ENCODE results near the gene ENOX2. TPM values are rescaled to one million over a fixed set of nuclear protein-coding genes. Genes with fewer than 3 reads are reported as not detected.

The ENOX2 gene
- total RNA-seq, 1 experiment from 2014 or later, result 12.9 TPM

- DNase-seq (ENCODE audit: low read depth, low spot score) (no peak), ATAC-seq (no peak)
- Histone ChIP-seq H3K4me3 (replicated peaks in 1 of 2; ENCODE audit: low read depth in 1 of 2, low read length in 2 of 2) (no peak overlapping the region), H3K36me3 (ENCODE audit: control insufficient read depth in 1 of 2, insufficient read depth in 2 of 2, low read length in 2 of 2) (no peaks in the 10 kb centered on the region), H3K4me2 (ENCODE audit: low read length) (no peak overlapping the region), H3K9me2 (ENCODE audit: insufficient read depth) (no peaks in the 10 kb centered on the region), H3K27ac (ENCODE audit: low read depth, low read length) (no peak overlapping the region), H3K4me1 (ENCODE audit: control insufficient read depth in 1 of 2, insufficient read depth in 2 of 2, low read length in 2 of 2) (no peaks in the 10 kb centered on the region), H3K79me2 (ENCODE audit: insufficient read depth, low read length) (no peaks in the 10 kb centered on the region), H3K9me3 (ENCODE audit: control insufficient read depth in 1 of 2, insufficient read depth in 1 of 2, low read depth in 1 of 2, low read length in 2 of 2) (no peaks in the 10 kb centered on the region), H3K9ac (ENCODE audit: low read length) (no peak overlapping the region), H4K20me1 (ENCODE audit: insufficient read depth) (no peaks in the 10 kb centered on the region), H2AFZ (ENCODE audit: low read depth, low read length, poor library complexity, severe bottlenecking) (no peak overlapping the region), H3K27me3 (ENCODE audit: insufficient read depth, low read length) (no peaks in the 10 kb centered on the region)
- ChIA-PET RAD21 (ENCODE audit: low non-redundant PET in 1 of 2, low total read pairs in 2 of 2, uncharacterized antibody in 2 of 2, unreplicated experiment in 2 of 2) (no interaction called here), CTCF (no interaction called here), POLR2A (no interaction called here)
- TF ChIP-seq ZFX (IDR thresholded peaks at IDR 0.05) (no peak), JUND (IDR thresholded peaks at IDR 0.05) (no peak), YY1 (IDR thresholded peaks at IDR 0.05; ENCODE audit: extremely low read depth, insufficient replicate concordance, low read depth, low read length) (no peak), TCF7L2 (IDR thresholded peaks at IDR 0.05; ENCODE audit: borderline replicate concordance, extremely low read depth, insufficient read depth, insufficient read length) (no peak), FOSL1 (IDR thresholded peaks at IDR 0.05; ENCODE audit: low read depth) (no peak)
- TF ChIP-seq, protein P1, sequence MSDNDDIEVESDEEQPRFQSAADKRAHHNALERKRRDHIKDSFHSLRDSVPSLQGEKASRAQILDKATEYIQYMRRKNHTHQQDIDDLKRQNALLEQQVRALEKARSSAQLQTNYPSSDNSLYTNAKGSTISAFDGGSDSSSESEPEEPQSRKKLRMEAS (IDR thresholded peaks at IDR 0.05), result no peak
- TF ChIP-seq, protein P2, sequence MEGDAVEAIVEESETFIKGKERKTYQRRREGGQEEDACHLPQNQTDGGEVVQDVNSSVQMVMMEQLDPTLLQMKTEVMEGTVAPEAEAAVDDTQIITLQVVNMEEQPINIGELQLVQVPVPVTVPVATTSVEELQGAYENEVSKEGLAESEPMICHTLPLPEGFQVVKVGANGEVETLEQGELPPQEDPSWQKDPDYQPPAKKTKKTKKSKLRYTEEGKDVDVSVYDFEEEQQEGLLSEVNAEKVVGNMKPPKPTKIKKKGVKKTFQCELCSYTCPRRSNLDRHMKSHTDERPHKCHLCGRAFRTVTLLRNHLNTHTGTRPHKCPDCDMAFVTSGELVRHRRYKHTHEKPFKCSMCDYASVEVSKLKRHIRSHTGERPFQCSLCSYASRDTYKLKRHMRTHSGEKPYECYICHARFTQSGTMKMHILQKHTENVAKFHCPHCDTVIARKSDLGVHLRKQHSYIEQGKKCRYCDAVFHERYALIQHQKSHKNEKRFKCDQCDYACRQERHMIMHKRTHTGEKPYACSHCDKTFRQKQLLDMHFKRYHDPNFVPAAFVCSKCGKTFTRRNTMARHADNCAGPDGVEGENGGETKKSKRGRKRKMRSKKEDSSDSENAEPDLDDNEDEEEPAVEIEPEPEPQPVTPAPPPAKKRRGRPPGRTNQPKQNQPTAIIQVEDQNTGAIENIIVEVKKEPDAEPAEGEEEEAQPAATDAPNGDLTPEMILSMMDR (IDR thresholded peaks at IDR 0.05 in 2 of 3, conservative IDR thresholded peaks at IDR 0.05 in 1 of 3; ENCODE audit: borderline replicate concordance in 1 of 3, insufficient read depth in 1 of 3, low read depth in 2 of 3, low read length in 2 of 3), result no peak
- no TSS peak for BruUV-seq (replicated peaks)
- intact Hi-C loops (cut with micrococcal nuclease), result no loop called here
Measured at GRCh38 chrX:130669233-130669632, 233.8 kb downstream of the ENOX2 start.

DNA sequence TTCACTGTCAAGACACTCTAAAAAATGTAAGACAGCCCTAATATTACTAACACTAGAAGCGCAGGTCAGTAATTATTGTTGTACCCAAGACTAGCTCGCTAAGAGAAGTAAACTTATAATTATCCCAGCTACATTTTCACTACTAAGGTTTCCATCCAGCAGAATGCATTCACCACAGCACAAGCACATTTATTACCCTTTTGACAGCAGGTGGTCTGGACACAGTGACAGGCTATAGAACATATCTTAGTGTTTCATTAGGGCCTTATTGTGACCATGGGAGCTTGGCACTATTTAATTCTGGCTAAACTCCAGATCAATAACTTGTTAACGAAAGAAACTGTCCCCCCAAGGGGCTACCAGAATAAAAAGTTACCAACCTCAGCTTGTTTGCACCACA lies 237.7 kb downstream of the ENOX2 start:
- RAD21 ChIA-PET (ENCODE audit: low non-redundant PET in 1 of 2, low total read pairs in 2 of 2, uncharacterized antibody in 2 of 2, unreplicated experiment in 2 of 2), result no interaction called here
- no peak overlapping the region for H3K4me2 ChIP-seq (ENCODE audit: low read length)
- H3K9ac ChIP-seq (ENCODE audit: low read length), result no peak overlapping the region
- no peaks in the 10 kb centered on the region for H3K4me1 ChIP-seq (ENCODE audit: control insufficient read depth in 1 of 2, insufficient read depth in 2 of 2, low read length in 2 of 2)
- DNase-seq (ENCODE audit: low read depth, low spot score) (no peak), ATAC-seq (no peak)
- POLR2A ChIA-PET, result no interaction called here
- intact Hi-C loops (cut with micrococcal nuclease), result no loop called here
- H3K4me3 ChIP-seq (replicated peaks in 1 of 2; ENCODE audit: low read depth in 1 of 2, low read length in 2 of 2), result no peak overlapping the region
- H3K9me3 ChIP-seq (ENCODE audit: control insufficient read depth in 1 of 2, insufficient read depth in 1 of 2, low read depth in 1 of 2, low read length in 2 of 2), result no peaks in the 10 kb centered on the region
- no peaks in the 10 kb centered on the region for H3K79me2 ChIP-seq (ENCODE audit: insufficient read depth, low read length)
- CTCF ChIA-PET, result no interaction called here
- H2AFZ ChIP-seq (ENCODE audit: low read depth, low read length, poor library complexity, severe bottlenecking), result no peak overlapping the region
- H3K27me3 ChIP-seq (ENCODE audit: insufficient read depth, low read length), result no peaks in the 10 kb centered on the region
- H4K20me1 ChIP-seq (ENCODE audit: insufficient read depth), result no peaks in the 10 kb centered on the region
- H3K36me3 ChIP-seq (ENCODE audit: control insufficient read depth in 1 of 2, insufficient read depth in 2 of 2, low read length in 2 of 2), result no peaks in the 10 kb centered on the region
- no TSS peak for BruUV-seq (replicated peaks)
- H3K9me2 ChIP-seq (ENCODE audit: insufficient read depth), result no peaks in the 10 kb centered on the region
- no peak overlapping the region for H3K27ac ChIP-seq (ENCODE audit: low read depth, low read length)
- no peak for TF ChIP-seq ZFX (IDR thresholded peaks at IDR 0.05)
- no peak for TF ChIP-seq POLR2AphosphoS5 (IDR thresholded peaks at IDR 0.05; ENCODE audit: low read depth, low read length)
- TF ChIP-seq JUND (IDR thresholded peaks at IDR 0.05), result no peak
- no peak for TF ChIP-seq SRF (IDR thresholded peaks at IDR 0.05; ENCODE audit: low read depth)
- TF ChIP-seq ELF1 (IDR thresholded peaks at IDR 0.05; ENCODE audit: borderline replicate concordance, low read depth), result no peak
- no peak for TF ChIP-seq EZH2phosphoT487 (IDR thresholded peaks at IDR 0.05; ENCODE audit: borderline replicate concordance)
- TF ChIP-seq SIN3A (IDR thresholded peaks at IDR 0.05; ENCODE audit: low read depth), result no peak
- TF ChIP-seq, protein P2 (IDR thresholded peaks at IDR 0.05 in 2 of 3, conservative IDR thresholded peaks at IDR 0.05 in 1 of 3; ENCODE audit: borderline replicate concordance in 1 of 3, insufficient read depth in 1 of 3, low read depth in 2 of 3, low read length in 2 of 3), result no peak
- TF ChIP-seq, protein P3, sequence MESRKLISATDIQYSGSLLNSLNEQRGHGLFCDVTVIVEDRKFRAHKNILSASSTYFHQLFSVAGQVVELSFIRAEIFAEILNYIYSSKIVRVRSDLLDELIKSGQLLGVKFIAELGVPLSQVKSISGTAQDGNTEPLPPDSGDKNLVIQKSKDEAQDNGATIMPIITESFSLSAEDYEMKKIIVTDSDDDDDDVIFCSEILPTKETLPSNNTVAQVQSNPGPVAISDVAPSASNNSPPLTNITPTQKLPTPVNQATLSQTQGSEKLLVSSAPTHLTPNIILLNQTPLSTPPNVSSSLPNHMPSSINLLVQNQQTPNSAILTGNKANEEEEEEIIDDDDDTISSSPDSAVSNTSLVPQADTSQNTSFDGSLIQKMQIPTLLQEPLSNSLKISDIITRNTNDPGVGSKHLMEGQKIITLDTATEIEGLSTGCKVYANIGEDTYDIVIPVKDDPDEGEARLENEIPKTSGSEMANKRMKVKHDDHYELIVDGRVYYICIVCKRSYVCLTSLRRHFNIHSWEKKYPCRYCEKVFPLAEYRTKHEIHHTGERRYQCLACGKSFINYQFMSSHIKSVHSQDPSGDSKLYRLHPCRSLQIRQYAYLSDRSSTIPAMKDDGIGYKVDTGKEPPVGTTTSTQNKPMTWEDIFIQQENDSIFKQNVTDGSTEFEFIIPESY (IDR thresholded peaks at IDR 0.05; ENCODE audit: extremely low read depth, insufficient replicate concordance, low read length), result no peak
- no peak for TF ChIP-seq POLR2A (IDR thresholded peaks at IDR 0.05; ENCODE audit: borderline replicate concordance, extremely low read depth, insufficient read depth, insufficient read length)

Measured in HCT116 (cell line).